Measurements from ENCODE around the gene GARNL3.

GARNL3 gene

GRCh38 chr9:127386981-127387380, 122.4 kb downstream of the GARNL3 start:
- no peak for DNase-seq (ENCODE audit: low read depth)

GRCh38 chr9:127388037-127388855, 123.7 kb downstream of the GARNL3 start:
- peak; percentile 72 for DNase-seq (ENCODE audit: low read depth)

GRCh38 chr9:127388856-127389238, 124.3 kb downstream of the GARNL3 start:
- no peak for DNase-seq (ENCODE audit: low read depth)

GRCh38 chr9:127389381-127390247, 125.0 kb downstream of the GARNL3 start:
- no peak for DNase-seq (ENCODE audit: low read depth)

- DNase-seq (ENCODE audit: low read depth) = no peak
Observed at GRCh38 chr9:127390248-127390545, 125.6 kb downstream of the GARNL3 start.

GRCh38 chr9:127390563-127390962, 126.0 kb downstream of the GARNL3 start:
- DNase-seq (ENCODE audit: low read depth) = no peak

- no peak for DNase-seq (ENCODE audit: low read depth)
Observed at GRCh38 chr9:127392166-127392565, 127.6 kb downstream of the GARNL3 start.

GRCh38 chr9:127392976-127393375, 128.4 kb downstream of the GARNL3 start:
- no peak for DNase-seq (ENCODE audit: low read depth)

- DNase-seq (ENCODE audit: low read depth) = no peak
Observed at GRCh38 chr9:127393645-127394044, 129.1 kb downstream of the GARNL3 start.

GRCh38 chr9:127395497-127396252, 131.1 kb downstream of the GARNL3 start:
- no peak for DNase-seq (ENCODE audit: low read depth)

GRCh38 chr9:127396253-127396807, 131.8 kb downstream of the GARNL3 start:
- no peak for DNase-seq (ENCODE audit: low read depth)

GRCh38 chr9:127396808-127397645, 132.5 kb downstream of the GARNL3 start, which contains the start of gene SLC2A8:
Gene SLC2A8 (plus strand): TSS chr9:127397169. CDS start chr9:127397231, 62 bp downstream.
- DNase-seq (ENCODE audit: low read depth) = peak; percentile 90

GRCh38 chr9:127397646-127398274, 133.2 kb downstream of the GARNL3 start:
- DNase-seq (ENCODE audit: low read depth) = no peak

GRCh38 chr9:127398275-127398647, 133.7 kb downstream of the GARNL3 start:
- DNase-seq (ENCODE audit: low read depth) = no peak

- no peak for DNase-seq (ENCODE audit: low read depth)
Observed at GRCh38 chr9:127398715-127399400, 134.3 kb downstream of the GARNL3 start.

GRCh38 chr9:127399736-127400269, 135.2 kb downstream of the GARNL3 start:
- no peak for DNase-seq (ENCODE audit: low read depth)

- no peak for DNase-seq (ENCODE audit: low read depth)
Observed at GRCh38 chr9:127402401-127403090, 138.0 kb downstream of the GARNL3 start.

- DNase-seq (ENCODE audit: low read depth) = no peak
Observed at GRCh38 chr9:127403507-127404192, 139.1 kb downstream of the GARNL3 start.

- DNase-seq (ENCODE audit: low read depth) = no peak
Observed at GRCh38 chr9:127404631-127405030, 140.1 kb downstream of the GARNL3 start.

Data from activated T-cell treated with anti-CD3 and anti-CD28 coated beads for 48 hours (primary cell).